ENCODE results near the gene GJC2.

The GJC2 gene

DNA sequence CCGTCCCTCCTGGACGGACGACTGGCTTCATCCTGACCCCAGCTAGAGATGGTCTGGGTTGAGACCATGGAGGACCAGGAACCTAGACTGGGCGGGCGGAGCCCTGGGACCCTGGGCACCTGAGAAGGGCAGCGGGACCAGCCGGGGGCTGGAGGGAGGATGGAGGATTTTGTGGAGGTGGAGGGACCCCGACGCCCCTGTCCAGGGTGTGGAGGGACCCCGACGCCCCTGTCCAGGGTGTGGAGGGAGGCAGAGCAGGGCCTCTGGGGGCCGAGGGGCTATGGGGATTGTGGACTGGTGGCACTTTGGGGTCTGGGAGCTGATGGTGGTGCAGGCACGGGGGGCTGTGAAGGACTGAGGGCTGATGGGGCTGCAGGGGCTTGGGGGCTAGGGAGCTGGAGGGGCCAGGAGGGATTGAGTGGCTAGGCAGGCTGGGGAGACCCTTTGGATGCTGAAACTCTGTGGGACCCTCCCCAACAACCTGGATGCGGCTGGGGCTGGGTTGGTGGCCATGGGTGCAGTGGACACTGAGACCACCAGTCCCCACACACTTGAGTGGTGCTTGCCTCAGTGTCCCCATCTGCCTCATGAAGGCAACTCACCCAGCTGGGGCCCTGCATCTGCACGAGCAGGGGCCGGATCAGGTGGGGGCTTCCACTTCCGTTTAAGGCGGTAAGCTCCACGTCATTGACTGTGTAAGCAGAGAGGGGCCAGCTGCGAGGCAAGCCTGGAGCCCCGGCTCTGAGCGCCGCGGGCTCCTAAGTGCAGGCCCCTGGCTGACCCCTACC, 7.4 kb downstream of the GJC2 start:
- no peak overlapping the region for H3K9ac ChIP-seq (ENCODE audit: low read depth in 1 of 2, low read length in 2 of 2)
- H3K27me3 ChIP-seq (ENCODE audit: control insufficient read depth in 1 of 2, insufficient read depth in 2 of 2, low read length in 2 of 2) = peaks cover 0 to 2% of the 10 kb centered on the region in 2 donors
- H3K4me1 ChIP-seq (ENCODE audit: control insufficient read depth in 1 of 2, insufficient read depth in 2 of 2, low read length in 2 of 2) = peaks cover 4 to 8% of the 10 kb centered on the region in 2 donors
- H3K36me3 ChIP-seq (ENCODE audit: control insufficient read depth in 1 of 2, insufficient read depth in 2 of 2, low read length in 2 of 2) = no peaks in the 10 kb centered on the region
- H3K27ac ChIP-seq (ENCODE audit: low read depth, low read length) = no peak overlapping the region
- no peak overlapping the region for H3K4me3 ChIP-seq (ENCODE audit: low read depth in 1 of 2, low read length in 2 of 2)
- H3K9me3 ChIP-seq (ENCODE audit: control insufficient read depth in 1 of 2, low read length in 2 of 2) = no peaks in the 10 kb centered on the region

- peaks cover 10 to 13% of the 10 kb centered on the region in 2 donors for H3K4me1 ChIP-seq (ENCODE audit: control insufficient read depth in 1 of 2, insufficient read depth in 2 of 2, low read length in 2 of 2)
- H3K27ac ChIP-seq (ENCODE audit: low read depth, low read length) = no peak overlapping the region
- no peak overlapping the region for H3K4me3 ChIP-seq (ENCODE audit: low read depth in 1 of 2, low read length in 2 of 2)
- no peaks in the 10 kb centered on the region for H3K36me3 ChIP-seq (ENCODE audit: control insufficient read depth in 1 of 2, insufficient read depth in 2 of 2, low read length in 2 of 2)
- no peak overlapping the region for H3K9ac ChIP-seq (ENCODE audit: low read depth in 1 of 2, low read length in 2 of 2)
- H3K9me3 ChIP-seq (ENCODE audit: control insufficient read depth in 1 of 2, low read length in 2 of 2) = no peaks in the 10 kb centered on the region
- peaks cover 0 to 2% of the 10 kb centered on the region in 2 donors for H3K27me3 ChIP-seq (ENCODE audit: control insufficient read depth in 1 of 2, insufficient read depth in 2 of 2, low read length in 2 of 2)
Observed at GRCh38 chr1:228157729-228158126, 8.0 kb downstream of the GJC2 start.

- Histone ChIP-seq H3K9me3 (ENCODE audit: control insufficient read depth in 1 of 2, low read length in 2 of 2) (no peaks in the 10 kb centered on the region), H3K27ac (ENCODE audit: low read depth, low read length) (no peak overlapping the region), H3K27me3 (ENCODE audit: control insufficient read depth in 1 of 2, insufficient read depth in 2 of 2, low read length in 2 of 2) (peaks cover 0 to 2% of the 10 kb centered on the region in 2 donors), H3K36me3 (ENCODE audit: control insufficient read depth in 1 of 2, insufficient read depth in 2 of 2, low read length in 2 of 2) (no peaks in the 10 kb centered on the region), H3K9ac (ENCODE audit: low read depth in 1 of 2, low read length in 2 of 2) (no peak overlapping the region), H3K4me1 (ENCODE audit: control insufficient read depth in 1 of 2, insufficient read depth in 2 of 2, low read length in 2 of 2) (peaks cover 17 to 20% of the 10 kb centered on the region in 2 donors), H3K4me3 (ENCODE audit: low read depth in 1 of 2, low read length in 2 of 2) (no peak overlapping the region)
Observed at GRCh38 chr1:228158151-228159007, 8.6 kb downstream of the GJC2 start.

DNA sequence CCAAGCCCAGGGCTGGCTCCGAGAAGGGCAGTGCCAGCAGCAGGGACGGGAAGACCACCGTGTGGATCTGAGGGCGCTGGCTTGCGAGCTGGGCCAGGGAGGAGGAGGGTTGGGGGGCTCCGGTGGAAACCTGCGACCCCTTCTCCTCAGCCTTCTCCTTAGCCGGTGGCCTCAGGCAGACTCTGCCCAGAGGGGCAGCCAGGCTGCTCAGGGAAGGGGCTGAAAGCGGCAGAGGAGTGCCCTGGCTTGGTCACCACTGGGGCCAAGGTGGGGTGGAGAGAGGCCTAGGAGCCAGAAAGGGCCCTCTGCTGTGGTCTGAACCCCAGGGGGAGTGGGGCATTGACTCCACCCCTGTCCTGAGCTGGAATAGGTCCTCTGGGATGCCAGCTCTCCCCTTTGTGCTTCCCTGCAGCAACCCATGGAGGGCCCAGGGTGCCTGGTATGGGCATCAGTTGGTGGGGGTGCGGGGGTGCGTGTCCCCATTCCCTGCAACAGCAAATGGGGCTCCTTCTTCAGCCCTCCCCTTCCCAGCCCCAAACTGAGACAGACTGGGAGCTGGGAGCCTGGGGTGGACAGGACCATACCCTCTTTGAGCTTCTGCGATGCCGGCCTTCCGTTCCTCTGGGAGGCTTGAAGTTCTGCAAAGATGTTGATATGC, 9.4 kb downstream of the GJC2 start:
- H3K4me1 ChIP-seq (ENCODE audit: control insufficient read depth in 1 of 2, insufficient read depth in 2 of 2, low read length in 2 of 2) = peaks cover 19 to 21% of the 10 kb centered on the region in 2 donors
- H3K9ac ChIP-seq (ENCODE audit: low read depth in 1 of 2, low read length in 2 of 2) = no peak overlapping the region
- H3K4me3 ChIP-seq (ENCODE audit: low read depth in 1 of 2, low read length in 2 of 2) = no peak overlapping the region
- peaks cover 0 to 2% of the 10 kb centered on the region in 2 donors for H3K27me3 ChIP-seq (ENCODE audit: control insufficient read depth in 1 of 2, insufficient read depth in 2 of 2, low read length in 2 of 2)
- H3K9me3 ChIP-seq (ENCODE audit: control insufficient read depth in 1 of 2, low read length in 2 of 2) = no peaks in the 10 kb centered on the region
- no peaks in the 10 kb centered on the region for H3K36me3 ChIP-seq (ENCODE audit: control insufficient read depth in 1 of 2, insufficient read depth in 2 of 2, low read length in 2 of 2)
- no peak overlapping the region for H3K27ac ChIP-seq (ENCODE audit: low read depth, low read length)

GRCh38 chr1:228160201-228160761, 10.6 kb downstream of the GJC2 start:
- H3K4me3 ChIP-seq (ENCODE audit: low read depth in 1 of 2, low read length in 2 of 2) = no peak overlapping the region
- peaks cover 0 to 2% of the 10 kb centered on the region in 2 donors for H3K27me3 ChIP-seq (ENCODE audit: control insufficient read depth in 1 of 2, insufficient read depth in 2 of 2, low read length in 2 of 2)
- H3K9ac ChIP-seq (ENCODE audit: low read depth in 1 of 2, low read length in 2 of 2) = no peak overlapping the region
- no peak overlapping the region for H3K27ac ChIP-seq (ENCODE audit: low read depth, low read length)
- H3K36me3 ChIP-seq (ENCODE audit: control insufficient read depth in 1 of 2, insufficient read depth in 2 of 2, low read length in 2 of 2) = no peaks in the 10 kb centered on the region
- H3K9me3 ChIP-seq (ENCODE audit: control insufficient read depth in 1 of 2, low read length in 2 of 2) = no peaks in the 10 kb centered on the region
- H3K4me1 ChIP-seq (ENCODE audit: control insufficient read depth in 1 of 2, insufficient read depth in 2 of 2, low read length in 2 of 2) = peaks cover 21 to 26% of the 10 kb centered on the region in 2 donors

DNA sequence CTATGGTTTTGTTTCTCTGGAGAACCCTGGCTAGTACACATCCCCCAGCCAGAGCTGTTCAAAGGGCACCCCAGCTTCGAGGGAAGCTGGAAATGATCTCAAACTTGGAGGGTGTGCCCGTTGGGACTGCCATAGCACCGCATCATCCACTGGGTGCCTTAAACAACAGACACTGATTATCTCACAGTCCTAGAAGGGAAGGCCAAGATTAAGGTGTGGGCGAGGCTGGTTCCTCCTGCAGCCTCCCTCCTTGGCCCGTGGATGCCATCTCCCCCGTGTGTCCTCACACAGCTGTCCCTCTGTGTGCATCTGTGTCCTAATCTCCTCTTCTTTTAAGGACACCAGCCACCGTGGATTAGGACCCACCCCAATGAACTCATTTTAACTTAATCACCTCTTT, 11.6 kb downstream of the GJC2 start:
- peak overlapping the region in 1 of 2 donors; percentile 11 for H3K9ac ChIP-seq (ENCODE audit: low read depth in 1 of 2, low read length in 2 of 2)
- H3K4me3 ChIP-seq (ENCODE audit: low read depth in 1 of 2, low read length in 2 of 2) = no peak overlapping the region
- no peaks in the 10 kb centered on the region for H3K9me3 ChIP-seq (ENCODE audit: control insufficient read depth in 1 of 2, low read length in 2 of 2)
- H3K4me1 ChIP-seq (ENCODE audit: control insufficient read depth in 1 of 2, insufficient read depth in 2 of 2, low read length in 2 of 2) = peaks cover 22 to 28% of the 10 kb centered on the region in 2 donors
- peaks cover 0 to 2% of the 10 kb centered on the region in 2 donors for H3K27me3 ChIP-seq (ENCODE audit: control insufficient read depth in 1 of 2, insufficient read depth in 2 of 2, low read length in 2 of 2)
- no peaks in the 10 kb centered on the region for H3K36me3 ChIP-seq (ENCODE audit: control insufficient read depth in 1 of 2, insufficient read depth in 2 of 2, low read length in 2 of 2)
- no peak overlapping the region for H3K27ac ChIP-seq (ENCODE audit: low read depth, low read length)

DNA sequence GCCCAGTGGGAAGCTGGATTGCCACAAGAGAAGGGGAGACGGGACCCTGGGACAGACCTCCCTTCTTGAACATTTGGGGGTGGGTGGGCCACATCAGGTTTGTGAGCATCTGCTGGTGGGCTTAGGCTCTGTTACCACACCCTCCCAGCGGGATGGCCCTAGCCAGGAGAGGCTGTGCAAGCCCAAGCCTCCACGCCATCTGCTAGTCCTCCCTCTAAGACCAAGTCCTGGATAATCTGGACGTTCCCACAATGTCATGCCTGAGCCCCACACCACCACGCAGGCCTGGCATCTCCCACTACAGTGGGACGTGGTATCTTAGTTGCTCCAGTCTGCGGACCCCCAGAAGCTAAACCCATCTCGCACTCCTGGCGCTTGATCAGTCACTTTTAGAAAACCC, 12.1 kb downstream of the GJC2 start:
- Histone ChIP-seq H3K4me3 (ENCODE audit: low read depth in 1 of 2, low read length in 2 of 2) (no peak overlapping the region), H3K27me3 (ENCODE audit: control insufficient read depth in 1 of 2, insufficient read depth in 2 of 2, low read length in 2 of 2) (peaks cover 0 to 2% of the 10 kb centered on the region in 2 donors), H3K27ac (ENCODE audit: low read depth, low read length) (no peak overlapping the region), H3K36me3 (ENCODE audit: control insufficient read depth in 1 of 2, insufficient read depth in 2 of 2, low read length in 2 of 2) (no peaks in the 10 kb centered on the region), H3K9me3 (ENCODE audit: control insufficient read depth in 1 of 2, low read length in 2 of 2) (no peaks in the 10 kb centered on the region), H3K9ac (ENCODE audit: low read depth in 1 of 2, low read length in 2 of 2) (peak overlapping the region in 1 of 2 donors; percentile 11), H3K4me1 (ENCODE audit: control insufficient read depth in 1 of 2, insufficient read depth in 2 of 2, low read length in 2 of 2) (peaks cover 27 to 33% of the 10 kb centered on the region in 2 donors)

DNA sequence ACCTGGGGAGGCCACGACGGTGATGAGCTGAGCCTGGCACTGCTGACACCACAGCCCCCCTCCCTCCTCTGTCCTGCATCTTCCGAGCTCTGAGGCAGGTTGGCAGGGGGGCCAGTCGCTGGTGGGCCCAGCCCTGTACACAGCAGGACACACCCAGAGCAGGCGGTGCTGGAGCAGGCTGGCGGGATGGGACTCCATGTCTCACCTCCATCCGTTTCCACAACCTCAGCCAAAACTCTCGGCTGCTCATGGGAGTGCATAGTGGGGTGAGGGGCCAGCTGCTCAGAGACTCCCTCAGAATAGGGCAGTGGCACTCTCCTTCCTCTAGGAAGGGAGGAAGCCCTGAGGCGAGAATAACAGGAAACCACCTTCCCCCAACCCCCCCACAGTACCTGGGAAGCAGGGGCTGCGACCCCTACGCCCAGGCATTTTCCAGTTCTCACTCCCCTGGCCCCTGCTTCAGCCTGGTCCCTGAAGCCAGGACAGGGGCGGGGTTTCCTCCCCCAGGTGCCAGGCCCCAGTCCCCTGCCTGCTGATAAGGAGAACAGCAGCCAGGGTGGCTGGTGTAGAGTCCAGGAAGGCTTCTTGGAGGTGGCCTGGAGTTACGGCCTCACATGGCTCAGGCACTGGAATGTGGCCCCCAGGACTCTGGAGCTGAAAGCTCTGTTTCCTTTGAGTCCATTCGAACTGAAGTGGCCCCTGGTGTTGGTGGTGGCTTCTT, 12.7 kb downstream of the GJC2 start:
- H3K9me3 ChIP-seq (ENCODE audit: control insufficient read depth in 1 of 2, low read length in 2 of 2) = no peaks in the 10 kb centered on the region
- H3K27me3 ChIP-seq (ENCODE audit: control insufficient read depth in 1 of 2, insufficient read depth in 2 of 2, low read length in 2 of 2) = peaks cover 0 to 2% of the 10 kb centered on the region in 2 donors
- H3K36me3 ChIP-seq (ENCODE audit: control insufficient read depth in 1 of 2, insufficient read depth in 2 of 2, low read length in 2 of 2) = no peaks in the 10 kb centered on the region
- H3K9ac ChIP-seq (ENCODE audit: low read depth in 1 of 2, low read length in 2 of 2) = peak overlapping the region in 1 of 2 donors; percentile 25
- H3K4me1 ChIP-seq (ENCODE audit: control insufficient read depth in 1 of 2, insufficient read depth in 2 of 2, low read length in 2 of 2) = peaks cover 28 to 34% of the 10 kb centered on the region in 2 donors
- no peak overlapping the region for H3K4me3 ChIP-seq (ENCODE audit: low read depth in 1 of 2, low read length in 2 of 2)
- H3K27ac ChIP-seq (ENCODE audit: low read depth, low read length) = peak overlapping the region; percentile 62

GRCh38 chr1:228163007-228163753, 13.4 kb downstream of the GJC2 start:
- no peaks in the 10 kb centered on the region for H3K36me3 ChIP-seq (ENCODE audit: control insufficient read depth in 1 of 2, insufficient read depth in 2 of 2, low read length in 2 of 2)
- H3K27me3 ChIP-seq (ENCODE audit: control insufficient read depth in 1 of 2, insufficient read depth in 2 of 2, low read length in 2 of 2) = peaks cover 0 to 2% of the 10 kb centered on the region in 2 donors
- H3K9me3 ChIP-seq (ENCODE audit: control insufficient read depth in 1 of 2, low read length in 2 of 2) = no peaks in the 10 kb centered on the region
- peak overlapping the region in 1 of 2 donors; percentile 25 for H3K9ac ChIP-seq (ENCODE audit: low read depth in 1 of 2, low read length in 2 of 2)
- peak overlapping the region; percentile 62 for H3K27ac ChIP-seq (ENCODE audit: low read depth, low read length)
- H3K4me3 ChIP-seq (ENCODE audit: low read depth in 1 of 2, low read length in 2 of 2) = no peak overlapping the region
- H3K4me1 ChIP-seq (ENCODE audit: control insufficient read depth in 1 of 2, insufficient read depth in 2 of 2, low read length in 2 of 2) = peaks cover 28 to 34% of the 10 kb centered on the region in 2 donors
